ENCODE measurements around the gene GPX7.

Gene GPX7

GRCh38 chr1:52629325-52629643, 27.1 kb downstream of the GPX7 start:
- no peak for DNase-seq (ENCODE audit: low spot score)

DNA sequence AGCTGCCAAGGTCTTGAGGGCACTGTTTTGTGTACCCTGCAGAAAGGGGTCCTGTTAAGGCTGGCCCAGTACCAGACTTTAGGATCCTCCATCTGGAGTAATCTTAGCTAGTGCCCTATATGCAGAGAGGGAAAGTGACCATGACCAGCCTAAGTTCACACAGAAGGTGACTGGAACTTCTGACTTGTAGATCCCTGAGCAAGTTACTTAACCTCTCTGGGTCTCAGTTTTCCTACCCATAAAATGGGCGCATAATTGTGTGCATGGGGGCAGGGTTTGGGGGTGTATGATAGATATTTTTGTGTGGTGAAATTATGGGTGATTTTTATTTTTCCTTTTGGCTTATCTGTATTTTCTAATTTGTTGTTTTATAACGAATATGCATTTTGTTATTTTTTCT, 27.5 kb downstream of the GPX7 start:
- no peak for DNase-seq (ENCODE audit: low spot score)

DNA sequence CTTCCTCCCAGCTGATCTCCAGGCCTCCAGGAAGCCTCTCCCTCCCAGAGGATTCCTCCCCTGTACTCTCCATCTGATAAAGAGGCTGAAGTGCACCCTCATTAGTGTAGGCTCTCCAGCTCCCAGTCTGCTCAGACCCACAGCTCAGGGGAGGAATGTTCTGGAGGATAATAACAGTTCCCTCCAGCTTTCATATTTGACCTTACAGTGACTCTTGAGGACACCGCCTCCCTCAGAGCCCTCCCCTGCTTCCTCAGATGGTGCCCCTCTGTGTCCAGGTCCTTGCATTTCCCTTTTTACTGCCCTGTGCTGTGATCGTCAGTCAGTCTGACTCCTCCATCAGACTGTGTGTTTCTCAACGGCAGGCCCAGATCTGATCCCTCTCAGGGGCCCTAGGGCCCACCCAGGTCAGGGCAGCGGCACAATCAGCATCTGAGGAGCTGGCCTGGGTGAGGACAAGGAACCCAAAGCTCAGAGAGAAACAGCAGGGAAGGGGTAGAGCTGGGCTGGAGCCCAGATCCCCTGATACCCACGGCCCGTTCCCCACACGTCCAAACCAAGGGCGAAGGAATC, 29.7 kb downstream of the GPX7 start:
- DNase-seq (ENCODE audit: low spot score): no peak

- DNase-seq (ENCODE audit: low spot score): no peak
Measured at GRCh38 chr1:52632732-52633290, 30.6 kb downstream of the GPX7 start, which contains the start of gene SHISAL2A. TSS of gene SHISAL2A (plus strand) at chr1:52633168. CDS start at chr1:52633494, 326 bp downstream.

DNA sequence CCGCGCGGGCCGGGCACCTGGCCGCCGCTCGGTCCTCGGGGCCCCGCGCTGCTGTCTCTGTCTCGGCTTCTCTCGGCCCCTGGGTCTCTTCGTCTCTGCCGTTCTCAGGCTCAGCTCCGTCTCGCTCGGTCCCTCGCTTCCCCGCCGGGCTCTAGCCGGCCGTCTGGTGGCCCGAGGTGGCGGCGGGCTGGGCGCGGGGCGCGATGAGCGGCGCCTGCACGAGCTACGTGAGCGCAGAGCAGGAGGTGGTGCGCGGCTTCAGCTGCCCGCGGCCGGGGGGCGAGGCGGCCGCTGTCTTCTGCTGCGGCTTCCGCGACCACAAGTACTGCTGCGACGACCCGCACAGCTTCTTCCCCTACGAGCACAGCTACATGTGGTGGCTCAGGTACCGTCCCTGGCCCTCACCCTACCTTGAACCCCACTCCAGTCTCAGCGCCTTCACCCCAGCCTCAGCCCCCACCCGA, 31.2 kb downstream of the GPX7 start:
- DNase-seq (ENCODE audit: low spot score): no peak

- no peak for DNase-seq (ENCODE audit: low spot score)
Measured at GRCh38 chr1:52634111-52634510, 31.9 kb downstream of the GPX7 start.

GRCh38 chr1:52635321-52636089, 33.3 kb downstream of the GPX7 start:
- DNase-seq (ENCODE audit: low spot score): no peak

GRCh38 chr1:52636721-52637695, 34.8 kb downstream of the GPX7 start:
- no peak for DNase-seq (ENCODE audit: low spot score)

DNA sequence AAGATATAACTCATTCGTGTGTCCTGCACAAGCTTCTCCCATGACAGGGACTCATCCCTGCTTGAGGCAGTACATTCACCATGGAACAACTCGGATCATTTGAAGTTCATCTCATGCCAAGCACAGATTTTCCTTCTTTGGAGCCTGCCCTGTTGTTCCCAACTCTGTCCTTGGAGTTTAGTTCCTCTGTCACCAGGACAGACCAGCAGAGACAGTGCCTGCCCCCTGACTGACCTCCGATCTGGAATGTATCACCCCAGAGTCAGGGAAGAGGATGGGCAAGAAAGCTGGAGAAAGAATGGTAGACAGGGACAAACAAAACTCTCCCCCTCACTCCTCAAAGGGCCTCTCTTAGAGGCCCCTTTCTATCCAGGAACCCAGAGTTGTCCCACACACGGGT, 35.8 kb downstream of the GPX7 start:
- no peak for DNase-seq (ENCODE audit: low spot score)

DNA sequence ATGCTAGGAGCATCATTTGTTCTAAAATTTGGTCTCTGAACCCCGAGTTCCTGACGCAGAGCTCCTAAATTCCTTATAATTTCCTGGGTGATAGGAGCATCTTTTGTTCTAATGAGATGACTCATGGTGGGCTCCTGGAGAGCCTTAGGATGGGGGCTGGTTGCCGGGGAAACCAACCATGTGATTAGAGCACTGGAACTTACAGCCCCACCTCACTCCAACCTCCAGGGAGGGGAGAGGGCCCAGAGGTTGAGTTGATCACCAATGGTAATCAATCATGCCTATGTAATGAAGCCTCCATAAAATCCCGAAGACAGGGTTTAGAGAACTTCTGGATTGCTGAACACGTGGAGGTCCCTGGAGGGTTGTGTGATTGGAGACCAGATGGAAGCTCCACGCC, 38.5 kb downstream of the GPX7 start:
- DNase-seq (ENCODE audit: low spot score): no peak

DNA sequence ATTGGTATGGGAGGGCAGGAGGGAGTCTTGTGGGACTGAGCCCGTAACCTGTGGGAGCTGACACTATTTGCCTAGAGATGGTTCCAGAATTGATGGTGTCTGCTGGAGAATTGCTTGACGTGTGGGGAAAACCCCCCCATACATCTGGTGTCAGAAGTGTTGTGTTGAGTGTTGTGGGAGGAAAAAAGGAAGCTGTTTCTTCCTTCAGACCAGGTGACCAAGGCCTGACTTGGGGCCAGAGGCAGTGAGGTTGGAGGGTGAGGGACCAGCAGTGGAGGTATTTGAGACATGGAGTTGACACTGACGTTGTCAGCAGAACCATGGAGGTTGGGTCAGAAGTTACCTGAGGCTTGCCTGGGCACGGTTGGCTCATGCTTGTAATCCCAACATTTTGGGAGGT, 39.1 kb downstream of the GPX7 start:
- no peak for DNase-seq (ENCODE audit: low spot score)

DNA sequence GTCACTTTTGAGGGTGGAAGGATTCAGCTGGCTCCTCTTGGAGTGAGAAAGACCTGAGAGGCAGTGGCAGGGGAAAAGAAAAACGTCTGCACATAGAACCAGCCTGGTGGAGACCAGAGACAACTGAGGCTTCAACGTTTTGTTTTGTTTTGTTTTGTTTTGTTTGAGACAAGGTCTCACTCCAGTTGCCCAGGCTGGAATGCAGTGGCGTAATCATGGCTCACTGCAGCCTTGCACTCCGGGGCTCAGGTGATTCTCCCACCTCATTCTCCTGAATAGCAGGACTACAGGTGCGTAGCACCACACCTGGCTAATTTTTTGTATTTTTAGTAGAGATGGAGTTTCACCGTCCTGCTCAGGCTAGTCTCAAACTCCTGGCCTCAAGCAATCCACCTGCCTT, 43.1 kb downstream of the GPX7 start:
- DNase-seq (ENCODE audit: low spot score): no peak

- no peak for DNase-seq (ENCODE audit: low spot score)
Measured at GRCh38 chr1:52651904-52652303, 49.7 kb downstream of the GPX7 start.

DNA sequence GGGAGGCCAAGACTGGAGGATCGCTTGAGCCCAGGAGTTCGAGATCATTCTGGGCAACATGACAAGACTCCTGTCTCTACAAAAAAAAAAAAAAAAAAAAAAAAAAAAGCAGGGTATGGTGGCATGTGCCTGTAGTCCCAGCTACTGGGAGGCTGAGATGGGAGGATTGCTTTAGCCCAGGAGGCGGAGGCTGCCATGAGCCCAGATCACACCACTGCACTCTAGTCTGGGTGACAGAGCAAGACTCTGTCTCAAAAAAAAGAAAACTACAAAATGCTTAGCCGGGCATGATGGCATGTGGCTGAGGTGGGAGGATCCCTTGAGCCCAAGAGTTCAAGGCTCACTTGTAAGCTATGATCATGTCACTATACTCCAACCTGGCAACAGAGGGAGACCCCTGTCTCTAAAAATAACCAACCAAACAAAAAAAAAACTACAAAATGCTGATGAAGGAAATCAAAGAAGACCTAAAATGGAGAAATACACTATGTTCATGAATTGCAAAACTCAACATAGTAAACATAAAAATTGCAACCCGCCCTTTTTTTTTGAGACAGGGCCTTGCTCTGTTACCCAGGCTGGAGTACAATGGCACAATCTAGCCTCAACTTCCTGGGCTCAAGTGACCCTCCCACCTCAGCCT, 51.2 kb downstream of the GPX7 start:
- DNase-seq (ENCODE audit: low spot score): no peak

- no peak for DNase-seq (ENCODE audit: low spot score)
Measured at GRCh38 chr1:52654063-52654462, 51.9 kb downstream of the GPX7 start.

GRCh38 chr1:52657702-52658101, 55.5 kb downstream of the GPX7 start:
- no peak for DNase-seq (ENCODE audit: low spot score)

All from LoVo (cell line).